GM19239 (cell line): Measurements from ENCODE around the gene CYP2A13.
"Not testable (repeated sequence)": the region's sequence is repeated elsewhere in the genome, so short reads cannot be mapped to it uniquely, and the experiment has no call there.

Experiments
- DNase-seq: peaks from one replicate; pipeline ENCODE4 v3.0.0; 2011; ENCODE audit warnings: low spot score; ENCODE audit not compliant: insufficient read length
- FAIRE-seq: peaks from 2 replicates; lab custom pipeline; 2011; peaks lifted over from hg19 to GRCh38; lab: Jason Lieb, UNC

CYP2A13 gene, protein sequence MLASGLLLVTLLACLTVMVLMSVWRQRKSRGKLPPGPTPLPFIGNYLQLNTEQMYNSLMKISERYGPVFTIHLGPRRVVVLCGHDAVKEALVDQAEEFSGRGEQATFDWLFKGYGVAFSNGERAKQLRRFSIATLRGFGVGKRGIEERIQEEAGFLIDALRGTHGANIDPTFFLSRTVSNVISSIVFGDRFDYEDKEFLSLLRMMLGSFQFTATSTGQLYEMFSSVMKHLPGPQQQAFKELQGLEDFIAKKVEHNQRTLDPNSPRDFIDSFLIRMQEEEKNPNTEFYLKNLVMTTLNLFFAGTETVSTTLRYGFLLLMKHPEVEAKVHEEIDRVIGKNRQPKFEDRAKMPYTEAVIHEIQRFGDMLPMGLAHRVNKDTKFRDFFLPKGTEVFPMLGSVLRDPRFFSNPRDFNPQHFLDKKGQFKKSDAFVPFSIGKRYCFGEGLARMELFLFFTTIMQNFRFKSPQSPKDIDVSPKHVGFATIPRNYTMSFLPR

DNA sequence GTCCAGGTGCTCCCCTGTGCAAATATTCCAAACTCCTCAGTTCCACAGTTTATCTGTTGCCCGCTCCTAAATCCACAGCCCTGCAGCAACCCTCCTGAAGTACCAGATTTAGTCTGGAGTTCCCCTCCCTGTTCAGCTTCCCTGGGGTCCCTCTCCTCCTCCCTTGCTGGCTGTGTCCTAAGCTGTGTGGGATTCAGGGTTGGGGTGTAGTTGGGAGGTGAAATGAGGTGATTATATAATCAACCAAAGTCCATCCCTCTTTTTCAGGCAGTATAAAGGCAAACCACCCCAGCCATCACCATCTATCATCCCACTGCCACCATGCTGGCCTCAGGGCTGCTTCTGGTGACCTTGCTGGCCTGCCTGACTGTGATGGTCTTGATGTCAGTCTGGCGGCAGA is at the start of gene CYP2A13:
CYP2A13 (plus strand) TSS at position 301 of the 400 bp plus-strand sequence; CDS start at position 322, 21 bp downstream.
- DNase-seq: no peak
- FAIRE-seq: no peak

DNA sequence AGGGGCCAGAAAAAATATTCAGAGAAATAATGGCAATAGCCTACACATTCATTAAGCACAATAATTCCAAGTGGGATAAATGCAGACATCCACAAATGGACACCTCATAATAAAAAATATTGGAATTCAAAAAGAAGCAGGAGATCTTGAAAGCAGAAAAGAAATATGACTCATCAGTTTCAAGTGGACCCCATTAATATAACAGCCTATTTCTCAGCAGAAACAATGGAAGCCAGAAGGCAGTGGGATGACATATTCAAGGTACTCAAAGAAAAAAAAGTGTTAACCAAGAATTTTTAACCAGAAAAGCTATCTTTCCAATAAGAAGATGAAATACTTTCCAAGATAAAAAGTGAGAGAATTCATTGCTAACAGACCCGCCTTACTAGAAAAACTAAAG is 48.4 kb upstream of the CYP2A13 start:
- no peak for FAIRE-seq
- no peak for DNase-seq

DNA sequence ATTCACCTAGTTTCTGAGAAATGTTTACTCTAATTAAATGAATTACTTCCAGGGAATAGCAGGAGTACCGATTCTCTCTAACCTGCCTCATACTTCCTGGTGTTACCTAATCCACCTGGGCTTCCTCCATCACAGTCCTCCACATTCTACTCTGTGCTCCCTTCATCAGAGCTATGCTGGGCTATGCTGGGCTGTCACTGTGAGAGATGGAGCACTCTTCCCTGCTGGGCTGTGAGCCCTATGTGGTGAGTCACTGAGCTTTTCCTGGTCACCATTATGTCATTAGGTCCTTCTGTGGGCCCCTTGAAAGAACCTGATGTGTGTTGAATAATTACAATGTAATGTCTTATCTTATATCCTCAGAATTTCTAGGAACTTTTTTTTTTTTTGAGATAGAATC is 43.2 kb upstream of the CYP2A13 start:
- FAIRE-seq, DNase-seq: not testable (repeated sequence)

DNA sequence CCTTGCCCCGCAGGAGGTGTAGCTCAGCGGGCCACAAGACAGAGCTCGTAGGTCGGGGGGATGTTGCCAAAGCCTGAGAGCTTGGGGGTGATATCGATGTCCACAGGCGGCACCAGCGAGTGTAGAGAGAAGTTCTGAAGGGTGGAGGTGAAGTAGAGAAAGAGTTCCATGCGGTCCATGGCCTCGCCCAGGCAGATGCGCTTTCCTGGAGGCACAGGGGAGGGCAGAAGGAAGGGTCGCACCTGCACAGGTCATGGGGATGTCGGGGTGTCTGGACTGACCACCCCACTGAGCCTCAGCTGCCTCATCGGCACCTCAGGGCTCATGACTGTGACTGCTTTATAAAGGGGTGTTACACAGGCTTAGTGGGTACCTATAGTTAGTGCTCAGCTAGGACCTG is 37.8 kb upstream of the CYP2A13 start:
- FAIRE-seq (no peak), DNase-seq (no peak)

DNA sequence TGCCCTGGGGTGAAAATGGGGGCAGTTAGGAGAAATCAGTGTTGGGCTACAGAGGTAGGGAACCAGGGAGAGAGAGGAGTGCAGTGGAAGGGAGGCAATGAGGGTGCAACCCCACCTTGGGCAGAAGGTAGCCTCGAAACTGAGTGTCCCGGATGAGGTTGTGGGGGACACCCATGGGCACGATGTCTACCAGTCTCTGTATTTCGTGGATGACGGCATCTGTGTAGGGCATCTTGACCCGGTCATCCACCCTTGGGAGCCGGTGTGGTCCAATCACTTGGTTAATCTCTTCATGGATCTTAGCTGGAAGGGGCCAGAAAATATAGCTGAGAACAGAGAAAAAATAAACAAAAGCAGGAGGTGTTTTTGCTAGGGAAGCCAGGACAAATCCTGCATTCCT is 36.1 kb upstream of the CYP2A13 start:
- FAIRE-seq, DNase-seq: not testable (repeated sequence)

DNA sequence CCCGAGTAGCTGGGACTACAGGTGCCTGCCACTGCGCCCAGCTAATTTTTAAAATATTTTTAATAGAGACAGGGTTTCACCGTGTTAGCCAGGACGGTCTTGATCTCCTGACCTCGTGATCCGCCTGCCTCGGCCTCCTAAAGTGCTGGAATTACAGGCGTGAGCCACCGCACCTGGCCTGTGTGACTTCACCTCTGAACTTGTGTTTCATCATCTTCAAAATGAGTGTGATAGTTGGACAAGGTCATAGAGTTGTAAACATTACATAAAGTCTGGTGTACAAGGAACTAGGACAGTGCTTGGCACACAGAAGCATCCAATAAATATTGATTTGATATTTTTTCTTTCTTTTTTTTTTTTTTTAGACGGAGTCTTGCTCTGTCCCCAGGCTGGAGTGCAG is 34.9 kb upstream of the CYP2A13 start:
- not testable (repeated sequence) for DNase-seq, FAIRE-seq

DNA sequence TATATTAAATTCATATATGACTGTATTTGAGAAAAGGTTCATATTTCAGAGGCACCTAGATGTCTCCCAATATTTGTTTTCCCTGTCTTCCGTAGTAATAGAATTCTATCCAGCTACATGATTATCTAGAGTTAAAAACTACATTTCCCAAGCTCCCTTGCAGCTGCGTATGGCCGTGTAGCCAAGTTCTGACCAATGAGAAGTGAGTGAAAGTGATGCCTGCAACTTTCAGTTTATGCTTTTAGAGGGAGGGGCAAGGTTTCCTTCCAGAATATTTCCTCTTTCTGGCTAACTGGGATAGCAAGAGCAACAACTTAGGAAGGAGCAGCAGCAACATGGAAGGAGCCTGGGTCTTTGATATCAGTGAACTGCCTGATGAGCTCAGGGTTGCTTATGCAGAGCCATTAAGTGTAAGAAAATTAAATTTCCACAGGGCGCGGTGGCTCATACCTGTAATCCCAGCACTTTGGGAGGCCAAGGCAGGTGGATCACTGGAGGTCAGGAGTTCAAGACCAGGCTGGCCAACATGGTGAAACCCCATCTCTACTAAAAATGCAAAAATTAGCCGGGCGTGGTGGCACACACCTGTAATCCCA is 23.2 kb upstream of the CYP2A13 start:
- DNase-seq: peak; percentile 12
- FAIRE-seq: peak; percentile 82

DNA sequence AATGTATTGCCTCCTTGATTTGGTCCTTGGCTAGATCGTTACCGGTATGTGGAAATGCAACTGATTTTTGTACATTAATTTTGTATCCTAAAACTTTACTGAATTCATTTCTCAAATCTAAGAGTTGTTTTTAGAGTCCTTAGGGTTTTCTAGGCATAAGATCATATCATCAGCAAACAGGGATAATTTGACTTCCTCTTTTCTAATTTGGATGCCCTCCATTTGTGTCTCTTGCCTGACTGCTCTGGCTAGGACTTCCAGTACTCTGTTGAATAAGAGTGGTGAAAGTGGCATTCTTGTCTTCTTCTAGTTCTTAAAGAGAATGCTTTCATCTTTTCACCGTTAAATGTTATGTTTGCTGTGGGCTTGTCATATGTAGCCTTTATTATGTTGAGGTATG is 12.0 kb upstream of the CYP2A13 start:
- DNase-seq (no peak), FAIRE-seq (no peak)

DNA sequence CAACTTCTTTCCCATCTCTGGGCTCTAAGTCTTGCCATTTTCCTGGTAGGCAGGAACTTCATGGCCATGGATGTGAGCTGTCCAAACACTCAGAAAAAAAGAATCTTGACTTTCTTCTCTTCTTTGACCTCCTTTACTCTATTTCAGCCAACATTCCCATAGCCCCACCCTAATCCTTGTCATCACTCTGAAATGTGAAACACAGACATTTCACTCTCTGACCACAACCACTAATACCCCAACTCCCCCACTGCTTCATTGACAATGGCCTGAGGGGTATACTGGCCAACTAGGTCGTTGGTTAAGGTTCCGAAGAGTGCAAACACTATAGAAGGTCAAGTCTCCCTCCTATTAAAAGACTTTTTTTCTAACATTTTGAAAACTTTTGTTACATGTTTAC is 4.7 kb upstream of the CYP2A13 start:
- FAIRE-seq (no peak), DNase-seq (no peak)

DNA sequence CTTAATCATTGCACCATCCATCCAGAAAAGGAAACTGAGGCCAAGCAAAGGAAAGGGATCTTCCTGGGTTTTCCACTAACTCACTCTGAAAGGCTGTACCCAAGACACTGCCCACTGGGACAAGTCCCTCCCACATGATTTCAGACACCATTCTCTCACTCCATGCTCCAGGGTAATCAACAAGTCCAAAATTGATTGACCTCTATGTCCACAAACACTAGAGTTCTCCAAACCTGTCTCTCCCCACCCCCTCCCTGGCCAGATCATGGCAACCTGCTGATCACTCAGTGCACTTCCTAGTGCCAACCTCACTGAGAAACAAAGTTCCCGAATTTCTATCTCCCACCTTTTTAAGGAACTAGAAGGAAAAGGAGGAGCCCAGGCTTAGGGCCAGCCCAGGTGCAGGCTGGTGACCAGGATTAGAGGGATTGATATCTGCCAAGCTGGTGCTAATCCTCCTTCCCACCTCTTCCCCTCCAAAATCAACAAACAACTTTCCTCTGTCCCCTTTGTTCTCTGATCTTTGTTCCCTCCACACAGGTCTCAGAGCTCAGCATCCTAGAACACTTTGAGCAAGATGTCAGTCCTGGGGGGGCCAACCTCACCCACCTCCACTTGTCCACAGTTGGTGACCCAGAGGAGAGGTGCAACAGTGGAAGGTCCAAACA is 2.4 kb upstream of the CYP2A13 start:
- FAIRE-seq (no peak), DNase-seq (no peak)

DNA sequence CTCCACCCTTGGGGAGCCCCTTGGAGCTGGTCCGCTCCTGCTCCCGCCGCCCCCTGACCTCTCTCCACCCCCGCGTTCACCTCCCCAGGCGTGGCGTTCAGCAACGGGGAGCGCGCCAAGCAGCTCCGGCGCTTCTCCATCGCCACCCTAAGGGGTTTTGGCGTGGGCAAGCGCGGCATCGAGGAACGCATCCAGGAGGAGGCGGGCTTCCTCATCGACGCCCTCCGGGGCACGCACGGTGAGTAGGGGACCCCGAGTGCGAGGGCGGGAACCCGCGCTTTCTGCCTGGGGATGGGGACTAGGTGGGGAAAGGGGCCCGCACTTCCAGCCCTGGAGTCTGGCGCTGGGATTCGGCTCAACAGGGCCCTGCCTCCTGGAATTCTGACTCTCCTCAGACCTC is 1.7 kb downstream of the CYP2A13 start:
- FAIRE-seq (no peak), DNase-seq (no peak)

DNA sequence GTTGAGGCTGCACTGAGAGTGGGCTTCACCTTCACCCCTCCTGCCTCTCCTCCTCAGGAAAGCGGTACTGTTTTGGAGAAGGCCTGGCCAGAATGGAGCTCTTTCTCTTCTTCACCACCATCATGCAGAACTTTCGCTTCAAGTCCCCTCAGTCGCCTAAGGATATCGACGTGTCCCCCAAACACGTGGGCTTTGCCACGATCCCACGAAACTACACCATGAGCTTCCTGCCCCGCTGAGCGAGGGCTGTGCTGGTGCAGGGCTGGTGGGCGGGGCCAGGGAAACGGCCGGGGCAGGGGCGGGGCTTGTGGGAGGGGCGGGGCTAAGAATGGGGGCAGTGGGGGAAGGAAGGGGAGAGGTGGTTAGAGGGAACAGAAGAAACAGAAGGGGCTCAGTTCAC is 7.5 kb downstream of the CYP2A13 start:
- FAIRE-seq (no peak), DNase-seq (no peak)

DNA sequence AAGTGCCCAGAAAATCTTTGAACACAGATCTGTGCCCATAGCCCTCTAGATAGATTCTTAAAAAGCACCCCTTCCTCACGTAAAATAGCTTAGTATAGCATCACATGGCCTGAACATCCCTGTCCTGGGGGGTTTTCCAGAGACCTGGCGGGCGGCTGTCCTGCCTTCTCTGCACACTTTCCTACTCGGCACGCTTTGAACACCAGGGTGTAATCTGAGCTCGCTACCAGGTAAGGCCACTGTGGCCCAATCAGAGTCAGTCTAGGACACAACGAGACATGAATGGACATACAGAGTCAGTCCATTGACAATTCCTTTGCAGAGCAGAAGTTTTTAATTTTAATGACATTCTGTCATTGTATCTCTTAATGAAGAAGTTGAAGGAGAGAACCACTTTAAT is 8.1 kb downstream of the CYP2A13 start:
- DNase-seq: no peak
- FAIRE-seq: no peak

DNA sequence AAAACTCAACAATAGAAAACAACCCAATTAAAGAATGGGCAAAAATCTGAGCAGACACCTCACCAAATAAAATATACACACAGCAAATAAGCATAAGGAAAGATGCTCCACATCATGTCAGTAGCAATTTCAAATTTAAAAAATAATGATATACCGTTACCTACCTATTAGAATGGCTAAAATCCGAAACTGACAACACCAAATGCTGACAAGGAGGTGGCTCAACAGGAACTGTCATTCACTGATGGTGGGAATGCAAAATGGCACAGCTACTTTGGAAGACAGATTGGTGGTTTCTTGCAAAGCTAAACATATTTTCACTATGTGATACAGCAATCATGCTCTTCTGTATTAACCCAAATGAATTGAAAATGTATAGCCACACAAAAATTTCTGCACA is 9.1 kb downstream of the CYP2A13 start:
- DNase-seq (no peak), FAIRE-seq (no peak)

DNA sequence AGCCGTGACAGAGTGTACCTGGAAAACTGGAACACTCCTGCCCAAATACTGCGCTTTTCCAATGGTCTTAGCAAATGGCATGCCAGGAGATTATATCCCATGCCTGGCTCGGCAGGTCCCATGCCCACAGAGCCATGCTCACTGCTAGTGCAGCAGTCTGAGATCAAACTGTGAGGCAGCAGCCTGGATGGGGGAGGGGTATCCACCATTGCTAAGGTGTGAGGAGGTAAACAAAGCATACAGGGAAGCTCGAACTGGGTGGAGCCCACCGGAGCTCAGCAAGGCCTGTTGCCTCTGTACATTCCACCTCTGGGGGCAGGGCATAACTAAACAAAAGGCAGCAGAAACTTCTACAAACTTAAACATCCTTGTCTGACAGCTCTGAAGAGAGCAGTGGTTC is 10.5 kb downstream of the CYP2A13 start:
- DNase-seq (no peak), FAIRE-seq (no peak)

DNA sequence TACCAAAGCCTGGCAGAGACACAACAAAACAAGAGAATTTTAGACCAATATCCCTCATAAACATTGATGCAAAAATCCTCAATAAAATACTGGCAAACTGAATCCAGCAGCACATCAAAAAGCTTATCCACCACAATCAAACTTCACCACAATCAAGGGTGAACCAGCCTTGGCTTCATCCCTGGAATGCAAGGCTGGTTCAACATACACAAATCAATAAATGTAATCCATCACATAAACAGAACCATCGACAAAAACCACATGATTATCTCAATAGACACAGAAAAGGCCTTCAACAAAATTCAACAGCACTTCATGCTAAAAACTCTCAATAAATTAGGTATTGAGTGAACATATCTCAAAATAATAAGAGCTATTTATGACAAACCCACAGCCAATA is 14.0 kb downstream of the CYP2A13 start:
- not testable (repeated sequence) for FAIRE-seq, DNase-seq

DNA sequence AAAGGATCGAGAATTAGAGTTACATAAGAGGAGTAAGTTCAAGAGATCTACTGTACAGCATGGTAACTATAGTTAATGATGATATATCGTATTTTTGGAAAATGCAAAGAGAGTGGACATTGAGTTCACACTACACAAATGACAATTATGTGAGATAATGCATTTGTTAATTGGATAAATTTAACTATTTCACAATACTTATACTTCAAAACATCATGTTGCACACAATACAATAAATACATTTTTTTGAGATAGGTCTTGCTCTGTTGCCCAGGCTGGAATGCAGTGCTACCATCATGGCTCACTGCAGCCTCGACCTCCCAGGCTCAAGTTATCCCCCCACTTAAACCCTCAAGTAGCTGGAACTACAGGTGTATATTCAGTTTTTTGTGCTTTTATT is 17.9 kb downstream of the CYP2A13 start:
- DNase-seq (no peak), FAIRE-seq (no peak)

DNA sequence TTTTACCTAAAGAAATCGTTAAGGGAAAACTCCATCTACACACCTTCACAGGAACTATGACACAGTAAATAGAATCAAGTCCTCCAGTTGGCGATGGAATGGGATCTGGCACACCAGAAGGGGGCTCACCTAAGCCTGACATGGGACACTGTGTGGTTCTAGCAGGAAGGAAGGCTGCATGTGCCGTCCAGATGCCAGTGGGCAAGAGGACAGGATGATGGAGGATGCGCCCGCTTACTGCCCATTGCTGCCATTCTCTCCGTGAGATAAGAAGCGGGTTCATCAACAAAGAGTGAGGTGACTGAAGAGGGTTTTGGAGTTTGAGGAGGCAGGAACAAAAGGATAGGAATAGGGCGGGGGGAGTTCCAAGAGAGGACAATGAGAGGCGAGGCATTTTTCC is 23.0 kb downstream of the CYP2A13 start:
- FAIRE-seq (no peak), DNase-seq (no peak)

DNA sequence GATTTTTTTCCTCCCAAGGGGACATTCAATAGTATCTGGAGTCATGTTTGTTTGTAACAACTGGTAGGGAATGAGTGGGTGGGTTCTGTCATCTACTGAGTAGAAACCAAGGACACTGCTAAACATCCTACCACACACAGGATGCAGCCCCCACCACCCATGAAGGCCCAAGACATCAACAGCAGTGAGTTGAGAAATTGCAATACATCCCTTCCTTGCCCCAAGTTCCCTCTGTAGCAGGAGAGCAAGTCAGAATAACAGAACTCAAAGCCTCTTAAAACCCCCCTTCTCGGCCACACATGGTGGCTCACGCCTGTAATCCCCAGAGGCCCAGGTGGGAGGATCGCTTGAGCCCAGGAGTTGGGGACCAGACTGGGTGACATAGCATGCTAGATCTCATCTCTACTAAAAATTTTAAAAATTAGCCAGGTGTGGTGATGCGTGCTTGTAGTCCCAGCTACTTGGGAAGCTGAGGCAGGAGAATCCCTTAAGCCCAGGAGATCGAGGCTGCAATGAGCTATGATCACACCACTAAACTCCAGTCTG is 23.6 kb downstream of the CYP2A13 start:
- no peak for FAIRE-seq
- DNase-seq: no peak

DNA sequence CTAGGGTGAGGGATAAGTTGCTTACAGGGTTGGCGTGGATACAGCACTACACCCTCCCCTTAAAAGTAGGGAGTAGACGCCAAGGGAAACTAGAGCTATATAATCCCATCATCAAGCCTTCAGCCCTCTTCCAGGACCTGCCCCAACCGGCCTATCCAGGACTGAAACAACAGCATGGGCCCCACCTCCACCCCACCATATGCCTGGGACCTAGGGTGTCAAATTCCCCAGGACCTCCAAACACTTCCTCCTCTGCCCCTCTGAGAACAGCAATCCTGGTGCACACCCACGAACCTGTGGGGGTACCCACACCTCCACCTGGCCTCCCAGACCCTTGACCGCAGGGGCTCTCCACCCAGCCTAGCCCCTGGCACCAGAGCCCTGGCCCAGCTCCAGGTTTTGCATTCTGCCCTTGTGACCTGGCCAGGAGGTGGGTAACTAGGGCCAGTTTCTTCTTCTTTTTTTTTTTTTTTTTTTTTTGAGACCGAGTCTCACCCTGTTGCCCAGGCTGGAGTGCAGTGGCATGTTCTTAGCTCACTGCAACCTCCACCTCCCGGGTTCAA is 24.6 kb downstream of the CYP2A13 start:
- FAIRE-seq: no peak
- DNase-seq: no peak

DNA sequence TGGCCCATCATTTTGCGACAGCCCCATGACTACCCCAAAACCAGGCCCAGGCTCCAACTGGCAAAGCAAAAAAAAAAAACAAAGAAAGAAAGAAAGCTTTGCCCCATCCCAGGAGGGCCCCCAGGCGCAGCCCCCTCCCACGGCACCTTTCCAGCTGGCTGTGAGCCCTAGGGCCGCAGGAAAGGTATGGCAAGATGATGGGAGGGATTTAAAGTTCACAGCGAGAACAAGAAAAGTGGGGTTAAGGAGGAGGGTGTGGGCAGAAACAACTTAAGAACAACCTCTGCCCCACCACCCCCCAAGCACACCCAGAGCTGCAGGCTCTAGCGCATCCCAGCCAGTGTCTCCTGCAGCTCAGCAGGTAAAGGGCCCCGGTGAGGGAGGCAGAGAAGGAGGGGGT is 25.9 kb downstream of the CYP2A13 start, which contains the start of gene CYP2F1:
CYP2F1 (plus strand) TSS at position 301 of the 400 bp plus-strand sequence. CDS start 1,757 bp downstream, outside the sequence.
- no peak for FAIRE-seq
- no peak for DNase-seq
